ENCODE results near the gene ZGRF1.
"Not testable (repeated sequence)": the region's sequence is repeated elsewhere in the genome, so short reads cannot be mapped to it uniquely, and the experiment has no call there.

The ZGRF1 gene

GRCh38 chr4:112509243-112510141, 127.2 kb downstream of the ZGRF1 start:
- Mint-ChIP-seq H3K27ac (peak overlapping the region; percentile 49), H3K4me3 (peak overlapping the region; percentile 55), H3K4me1 (ENCODE audit: low read depth) (peaks cover 34% of the 10 kb centered on the region), H3K9me3 (no peaks in the 10 kb centered on the region), H3K27me3 (ENCODE audit: low read depth) (peaks cover 85% of the 10 kb centered on the region), H3K36me3 (ENCODE audit: low read depth) (no peaks in the 10 kb centered on the region)
- DNase-seq (ENCODE audit: low spot score): no peak

- peaks cover 25% of the 10 kb centered on the region for H3K4me1 Mint-ChIP-seq (ENCODE audit: low read depth)
- peaks cover 82% of the 10 kb centered on the region for H3K27me3 Mint-ChIP-seq (ENCODE audit: low read depth)
- H3K36me3 Mint-ChIP-seq (ENCODE audit: low read depth): no peaks in the 10 kb centered on the region
- no peak for DNase-seq (ENCODE audit: low spot score)
- H3K4me3 Mint-ChIP-seq: no peak overlapping the region
- no peak overlapping the region for H3K27ac Mint-ChIP-seq
- no peaks in the 10 kb centered on the region for H3K9me3 Mint-ChIP-seq
Observed at GRCh38 chr4:112508356-112508755, 128.4 kb downstream of the ZGRF1 start.

GRCh38 chr4:112504807-112505206, 131.9 kb downstream of the ZGRF1 start:
- H3K4me3 Mint-ChIP-seq: no peak overlapping the region
- H3K9me3 Mint-ChIP-seq: no peaks in the 10 kb centered on the region
- peaks cover 13% of the 10 kb centered on the region for H3K4me1 Mint-ChIP-seq (ENCODE audit: low read depth)
- no peaks in the 10 kb centered on the region for H3K36me3 Mint-ChIP-seq (ENCODE audit: low read depth)
- H3K27ac Mint-ChIP-seq: no peak overlapping the region
- H3K27me3 Mint-ChIP-seq (ENCODE audit: low read depth): peaks cover 69% of the 10 kb centered on the region
- DNase-seq (ENCODE audit: low spot score): no peak

- Mint-ChIP-seq H3K27ac (no peak overlapping the region), H3K9me3 (no peaks in the 10 kb centered on the region), H3K4me1 (ENCODE audit: low read depth) (no peaks in the 10 kb centered on the region), H3K27me3 (ENCODE audit: low read depth) (peaks cover 49% of the 10 kb centered on the region), H3K36me3 (ENCODE audit: low read depth) (no peaks in the 10 kb centered on the region), H3K4me3 (no peak overlapping the region)
- no peak for DNase-seq (ENCODE audit: low spot score)
Observed at GRCh38 chr4:112502871-112503270, 133.8 kb downstream of the ZGRF1 start.

- Mint-ChIP-seq H3K9me3 (peaks cover 14% of the 10 kb centered on the region), H3K27me3 (ENCODE audit: low read depth) (peaks cover 2% of the 10 kb centered on the region), H3K27ac (no peak overlapping the region), H3K4me1 (ENCODE audit: low read depth) (no peaks in the 10 kb centered on the region), H3K4me3 (no peak overlapping the region), H3K36me3 (ENCODE audit: low read depth) (no peaks in the 10 kb centered on the region)
- DNase-seq (ENCODE audit: low spot score): no peak
Observed at GRCh38 chr4:112492321-112492720, 144.4 kb downstream of the ZGRF1 start.

- H3K36me3 Mint-ChIP-seq (ENCODE audit: low read depth); H3K27me3 Mint-ChIP-seq (ENCODE audit: low read depth); DNase-seq (ENCODE audit: low spot score); H3K4me1 Mint-ChIP-seq (ENCODE audit: low read depth); H3K4me3 Mint-ChIP-seq; H3K27ac Mint-ChIP-seq: not testable (repeated sequence)
- H3K9me3 Mint-ChIP-seq: peaks cover 14% of the 10 kb centered on the region
Observed at GRCh38 chr4:112490808-112491207, 145.9 kb downstream of the ZGRF1 start.
